GM20000 (cell line): ENCODE results near the gene FRMD4B.
A peak's percentile ranks its signal among the peaks of the same experiment; 100 is the strongest.

Source experiments
- DNase-seq: peaks from one replicate; pipeline ENCODE4 v3.0.0; 2012; ENCODE audit warnings: low spot score
- TF ChIP-seq, protein P1 (sequence below): IDR thresholded peaks from 2 replicates; pipeline ENCODE4 v1.5.1; 2012; ENCODE audit warnings: mild to moderate bottlenecking, control low read depth; ENCODE audit errors: extremely low read depth, missing control alignments

FRMD4B gene

DNA sequence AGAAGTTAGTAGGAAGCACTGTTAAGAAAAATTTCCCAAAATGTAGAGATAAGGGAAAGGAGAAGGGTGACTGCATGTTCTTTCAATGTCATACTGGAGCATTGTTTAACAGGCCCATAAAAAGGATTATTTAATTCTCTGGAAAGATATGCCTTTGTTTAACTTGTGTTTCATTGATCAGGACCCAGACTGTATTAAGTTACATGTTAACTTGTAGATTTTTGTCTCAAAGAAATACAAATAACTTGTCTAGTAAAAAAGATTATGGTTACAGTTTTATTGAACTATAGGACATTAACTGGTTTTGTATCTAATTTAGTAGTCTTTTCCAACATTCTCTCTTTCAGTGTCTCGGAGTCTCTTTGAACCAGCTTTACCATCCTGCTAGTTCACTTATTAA lies 213.8 kb downstream of the FRMD4B start:
- TF ChIP-seq, protein P1, sequence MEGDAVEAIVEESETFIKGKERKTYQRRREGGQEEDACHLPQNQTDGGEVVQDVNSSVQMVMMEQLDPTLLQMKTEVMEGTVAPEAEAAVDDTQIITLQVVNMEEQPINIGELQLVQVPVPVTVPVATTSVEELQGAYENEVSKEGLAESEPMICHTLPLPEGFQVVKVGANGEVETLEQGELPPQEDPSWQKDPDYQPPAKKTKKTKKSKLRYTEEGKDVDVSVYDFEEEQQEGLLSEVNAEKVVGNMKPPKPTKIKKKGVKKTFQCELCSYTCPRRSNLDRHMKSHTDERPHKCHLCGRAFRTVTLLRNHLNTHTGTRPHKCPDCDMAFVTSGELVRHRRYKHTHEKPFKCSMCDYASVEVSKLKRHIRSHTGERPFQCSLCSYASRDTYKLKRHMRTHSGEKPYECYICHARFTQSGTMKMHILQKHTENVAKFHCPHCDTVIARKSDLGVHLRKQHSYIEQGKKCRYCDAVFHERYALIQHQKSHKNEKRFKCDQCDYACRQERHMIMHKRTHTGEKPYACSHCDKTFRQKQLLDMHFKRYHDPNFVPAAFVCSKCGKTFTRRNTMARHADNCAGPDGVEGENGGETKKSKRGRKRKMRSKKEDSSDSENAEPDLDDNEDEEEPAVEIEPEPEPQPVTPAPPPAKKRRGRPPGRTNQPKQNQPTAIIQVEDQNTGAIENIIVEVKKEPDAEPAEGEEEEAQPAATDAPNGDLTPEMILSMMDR: no peak
- no peak for DNase-seq

DNA sequence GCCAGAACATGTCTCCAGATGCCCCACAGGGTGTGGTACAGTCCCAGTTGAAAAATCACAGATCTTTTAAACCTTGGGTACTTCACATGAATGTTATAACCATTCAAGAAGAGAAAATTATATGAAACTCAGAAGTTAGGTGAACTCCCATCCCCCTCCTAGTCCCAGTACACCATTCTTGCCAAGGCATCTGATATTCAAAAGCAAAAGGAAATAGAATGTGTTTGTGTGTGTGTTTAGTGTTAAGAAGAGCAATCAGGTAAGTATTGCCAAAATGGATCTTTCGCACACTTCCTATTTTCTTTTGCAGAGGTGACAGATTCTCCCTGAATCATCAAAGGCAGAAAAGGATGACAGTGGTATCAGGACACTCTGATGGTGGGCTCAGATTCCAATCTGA lies 219.4 kb downstream of the FRMD4B start:
- TF ChIP-seq, protein P1: no peak
- DNase-seq: no peak

DNA sequence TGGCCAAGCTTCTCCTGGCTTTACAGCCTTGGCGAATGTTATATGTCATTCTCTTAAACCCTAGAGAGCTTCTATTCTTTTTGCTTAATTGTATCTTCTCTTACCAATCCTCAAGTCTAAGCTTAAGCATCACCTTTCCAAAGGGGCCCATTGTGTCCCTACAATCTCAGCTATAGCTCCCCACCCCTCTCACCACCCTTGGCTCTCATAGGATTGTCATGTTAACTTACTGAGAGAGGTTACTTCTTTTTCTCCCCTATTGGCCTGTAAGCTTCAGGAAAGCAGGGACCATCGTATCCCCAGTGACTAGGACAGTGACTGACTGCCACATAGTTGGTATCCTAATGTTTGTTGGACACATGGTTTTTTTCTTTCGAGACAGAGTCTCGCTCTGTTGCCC lies 220.1 kb downstream of the FRMD4B start:
- DNase-seq: no peak
- TF ChIP-seq, protein P1: no peak

DNA sequence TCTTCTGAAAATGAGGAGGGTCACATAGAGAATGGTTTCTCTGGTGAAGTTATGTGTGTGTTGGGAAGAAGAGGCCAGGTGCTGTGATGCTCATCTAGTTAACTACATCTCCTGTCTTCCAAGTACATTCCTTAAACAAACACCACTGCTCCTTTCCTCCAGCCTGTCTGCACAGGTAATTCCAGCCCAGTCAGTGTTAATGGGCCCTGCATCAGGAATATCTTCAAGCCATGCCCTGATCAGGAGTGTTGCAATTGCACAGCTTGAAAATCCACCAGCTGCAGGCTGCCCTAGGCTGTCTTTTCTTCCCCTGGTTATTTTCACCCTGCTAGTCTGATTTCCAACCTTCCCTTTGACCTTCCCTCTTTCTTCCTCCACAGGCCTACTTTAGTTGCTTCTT lies 221.6 kb downstream of the FRMD4B start:
- DNase-seq: no peak
- TF ChIP-seq, protein P1: no peak

DNA sequence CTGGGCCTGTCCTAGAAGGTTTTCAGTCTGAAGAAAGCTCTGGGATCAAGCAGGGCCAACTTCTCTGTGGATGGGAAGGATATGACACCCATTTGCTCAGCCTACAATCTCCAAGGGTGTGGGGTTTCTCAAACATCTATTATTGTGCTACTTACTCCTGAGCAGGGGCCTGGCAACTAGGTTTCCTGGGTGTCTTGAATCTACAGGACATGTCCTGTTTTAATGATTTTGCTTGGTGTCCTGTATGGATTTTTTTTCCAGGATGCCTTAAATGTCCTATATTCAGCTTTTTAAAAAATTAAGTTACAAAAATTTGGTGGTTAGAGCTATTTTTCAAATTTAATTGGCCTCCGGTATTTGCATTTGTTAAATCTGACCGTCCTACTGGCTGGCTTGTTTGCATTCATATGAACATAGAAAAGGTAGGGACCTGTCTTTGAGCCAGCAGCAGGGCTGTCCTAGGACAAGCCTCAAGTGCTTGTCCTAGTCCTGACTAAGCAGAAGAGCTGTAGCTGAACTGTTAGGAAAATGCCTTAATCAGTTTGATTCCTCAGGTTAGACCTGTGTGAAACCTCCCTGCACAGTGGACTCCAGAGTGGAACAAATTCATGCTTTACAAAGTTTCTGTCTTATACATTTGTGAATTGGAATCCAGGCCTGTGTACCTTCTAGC lies 223.4 kb downstream of the FRMD4B start:
- no peak for DNase-seq
- TF ChIP-seq, protein P1: no peak

DNA sequence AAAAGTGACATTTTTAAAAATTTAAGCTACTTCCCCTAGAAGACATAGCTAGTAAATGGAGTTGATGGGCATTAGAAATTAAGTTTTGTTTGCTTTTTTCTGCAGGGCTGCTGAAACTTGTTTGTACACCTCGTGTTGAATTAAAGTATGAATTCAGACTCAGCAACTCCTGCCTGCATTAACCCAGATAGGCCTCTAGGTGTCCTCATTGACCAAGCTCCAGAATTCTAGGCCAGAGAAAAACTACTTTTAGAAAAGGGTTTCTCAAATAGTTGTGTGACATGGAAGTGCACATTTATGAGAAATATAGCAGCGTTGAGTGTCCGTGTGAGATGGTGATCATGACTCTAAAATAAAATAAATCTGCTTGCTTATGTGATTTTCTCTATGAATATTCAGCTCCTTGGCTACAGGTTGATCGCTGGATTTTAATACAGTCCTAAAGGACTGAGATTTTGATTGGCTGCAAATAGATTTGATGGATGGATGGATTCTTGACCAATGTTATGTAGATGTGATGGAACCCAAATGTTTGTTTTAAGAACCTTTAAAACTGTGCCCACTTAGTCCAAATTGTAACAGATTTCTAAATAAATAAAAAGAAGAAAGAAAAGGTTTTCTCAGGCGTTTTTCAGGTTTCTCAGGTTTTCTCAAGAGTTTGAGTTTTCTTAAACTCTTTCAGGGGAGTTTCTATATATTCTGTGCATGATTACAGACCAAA lies 224.1 kb downstream of the FRMD4B start:
- peak; percentile 53 for DNase-seq
- TF ChIP-seq, protein P1: peak; percentile 61

DNA sequence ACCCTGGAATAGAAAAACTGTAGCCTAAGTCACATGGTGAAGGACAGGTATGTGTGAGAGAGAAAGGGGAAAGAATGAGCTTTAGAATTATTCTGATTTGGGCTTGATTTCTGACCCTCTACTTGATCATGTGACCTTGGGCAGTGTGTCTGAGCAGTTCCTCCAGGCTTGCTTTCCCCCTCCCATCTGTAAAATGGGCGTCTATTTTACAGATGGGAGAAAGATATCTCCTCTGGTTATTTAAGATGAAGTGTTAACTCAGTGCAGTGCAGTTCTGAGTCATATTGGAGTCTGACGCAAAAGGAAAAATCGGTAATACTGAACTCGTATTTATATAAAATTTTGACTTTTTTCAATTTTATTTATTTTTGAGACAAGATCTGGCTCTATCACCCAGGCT lies 225.4 kb downstream of the FRMD4B start:
- no peak for DNase-seq
- TF ChIP-seq, protein P1: no peak
